ENCODE measurements around the gene HLA-DOB. TPM values are rescaled to one million over a fixed set of nuclear protein-coding genes. Genes with fewer than 3 reads are reported as not detected.

HLA-DOB gene
- total and polyA plus RNA-seq, 2 of the 13 experiments (the other 11 are each of a cell fraction or from before 2014, with no cell fraction given), result not detected

GRCh38 chr6:32838114-32838958, 21.5 kb upstream of the HLA-DOB start, which contains the start of gene TAP2 (continued):
- TF ChIP-seq, protein P1, sequence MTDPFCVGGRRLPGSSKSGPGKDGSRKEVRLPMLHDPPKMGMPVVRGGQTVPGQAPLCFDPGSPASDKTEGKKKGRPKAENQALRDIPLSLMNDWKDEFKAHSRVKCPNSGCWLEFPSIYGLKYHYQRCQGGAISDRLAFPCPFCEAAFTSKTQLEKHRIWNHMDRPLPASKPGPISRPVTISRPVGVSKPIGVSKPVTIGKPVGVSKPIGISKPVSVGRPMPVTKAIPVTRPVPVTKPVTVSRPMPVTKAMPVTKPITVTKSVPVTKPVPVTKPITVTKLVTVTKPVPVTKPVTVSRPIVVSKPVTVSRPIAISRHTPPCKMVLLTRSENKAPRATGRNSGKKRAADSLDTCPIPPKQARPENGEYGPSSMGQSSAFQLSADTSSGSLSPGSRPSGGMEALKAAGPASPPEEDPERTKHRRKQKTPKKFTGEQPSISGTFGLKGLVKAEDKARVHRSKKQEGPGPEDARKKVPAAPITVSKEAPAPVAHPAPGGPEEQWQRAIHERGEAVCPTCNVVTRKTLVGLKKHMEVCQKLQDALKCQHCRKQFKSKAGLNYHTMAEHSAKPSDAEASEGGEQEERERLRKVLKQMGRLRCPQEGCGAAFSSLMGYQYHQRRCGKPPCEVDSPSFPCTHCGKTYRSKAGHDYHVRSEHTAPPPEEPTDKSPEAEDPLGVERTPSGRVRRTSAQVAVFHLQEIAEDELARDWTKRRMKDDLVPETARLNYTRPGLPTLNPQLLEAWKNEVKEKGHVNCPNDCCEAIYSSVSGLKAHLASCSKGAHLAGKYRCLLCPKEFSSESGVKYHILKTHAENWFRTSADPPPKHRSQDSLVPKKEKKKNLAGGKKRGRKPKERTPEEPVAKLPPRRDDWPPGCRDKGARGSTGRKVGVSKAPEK (CRISPR knock-in tag; IDR thresholded peaks at IDR 0.05; ENCODE audit: borderline replicate concordance), result 0 out of 2 replicates have a peak, but pooled peaks have one; percentile 34
- TF ChIP-seq RFX5 (IDR thresholded peaks at IDR 0.05; ENCODE audit: low read depth, low read length) (peak; percentile 91), MEIS1 (CRISPR knock-in tag; IDR thresholded peaks at IDR 0.05; ENCODE audit: borderline replicate concordance) (peak; percentile 60; the same call in 1 of the 2 replicates), FOXK1 (CRISPR knock-in tag; IDR thresholded peaks at IDR 0.05; ENCODE audit: borderline replicate concordance, low read depth) (peak; percentile 64; the same call in 1 of the 2 replicates), ZNF441 (CRISPR knock-in tag; IDR thresholded peaks at IDR 0.05; ENCODE audit: borderline replicate concordance) (no peak), ZNF160 (CRISPR knock-in tag; IDR thresholded peaks at IDR 0.05) (peak; percentile 74; the same call in 1 of the 2 replicates), ZNF772 (CRISPR knock-in tag; IDR thresholded peaks at IDR 0.05) (peak; percentile 42; the same call in 1 of the 2 replicates), HES4 (CRISPR knock-in tag; IDR thresholded peaks at IDR 0.05; ENCODE audit: borderline replicate concordance) (no peak), BRCA1 (CRISPR knock-in tag; IDR thresholded peaks at IDR 0.05) (peak; percentile 89), PITX1 (CRISPR knock-in tag; IDR thresholded peaks at IDR 0.05) (peak; percentile 48; the same call in 1 of the 2 replicates), SAFB2 (CRISPR knock-in tag; IDR thresholded peaks at IDR 0.05; ENCODE audit: borderline replicate concordance, low read depth) (peak; percentile 36; the same call in 1 of the 2 replicates), ZFP91 (CRISPR knock-in tag; IDR thresholded peaks at IDR 0.05; ENCODE audit: borderline replicate concordance) (peak; percentile 87; the same call in 1 of the 2 replicates), KLF9 (CRISPR knock-in tag; IDR thresholded peaks at IDR 0.05; ENCODE audit: low read depth) (no peak), MTF2 (CRISPR knock-in tag; IDR thresholded peaks at IDR 0.05; ENCODE audit: borderline replicate concordance) (peak; percentile 82), ZFP62 (CRISPR knock-in tag; IDR thresholded peaks at IDR 0.05) (no peak), CENPX (CRISPR knock-in tag; IDR thresholded peaks at IDR 0.05) (no peak), ZNF557 (CRISPR knock-in tag; IDR thresholded peaks at IDR 0.05) (peak; percentile 93; the same call in 1 of the 2 replicates), DMAP1 (CRISPR knock-in tag; IDR thresholded peaks at IDR 0.05) (0 out of 2 replicates have a peak, but pooled peaks have one; percentile 44), TERF1 (CRISPR knock-in tag; IDR thresholded peaks at IDR 0.05) (no peak)
- TF ChIP-seq, protein P2, sequence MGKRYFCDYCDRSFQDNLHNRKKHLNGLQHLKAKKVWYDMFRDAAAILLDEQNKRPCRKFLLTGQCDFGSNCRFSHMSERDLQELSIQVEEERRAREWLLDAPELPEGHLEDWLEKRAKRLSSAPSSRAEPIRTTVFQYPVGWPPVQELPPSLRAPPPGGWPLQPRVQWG (CRISPR knock-in tag; IDR thresholded peaks at IDR 0.05; ENCODE audit: borderline replicate concordance, low read depth), result no peak
- TF ChIP-seq, protein P3, sequence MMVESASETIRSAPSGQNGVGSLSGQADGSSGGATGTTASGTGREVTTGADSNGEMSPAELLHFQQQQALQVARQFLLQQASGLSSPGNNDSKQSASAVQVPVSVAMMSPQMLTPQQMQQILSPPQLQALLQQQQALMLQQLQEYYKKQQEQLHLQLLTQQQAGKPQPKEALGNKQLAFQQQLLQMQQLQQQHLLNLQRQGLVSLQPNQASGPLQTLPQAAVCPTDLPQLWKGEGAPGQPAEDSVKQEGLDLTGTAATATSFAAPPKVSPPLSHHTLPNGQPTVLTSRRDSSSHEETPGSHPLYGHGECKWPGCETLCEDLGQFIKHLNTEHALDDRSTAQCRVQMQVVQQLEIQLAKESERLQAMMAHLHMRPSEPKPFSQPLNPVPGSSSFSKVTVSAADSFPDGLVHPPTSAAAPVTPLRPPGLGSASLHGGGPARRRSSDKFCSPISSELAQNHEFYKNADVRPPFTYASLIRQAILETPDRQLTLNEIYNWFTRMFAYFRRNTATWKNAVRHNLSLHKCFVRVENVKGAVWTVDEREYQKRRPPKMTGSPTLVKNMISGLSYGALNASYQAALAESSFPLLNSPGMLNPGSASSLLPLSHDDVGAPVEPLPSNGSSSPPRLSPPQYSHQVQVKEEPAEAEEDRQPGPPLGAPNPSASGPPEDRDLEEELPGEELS (CRISPR knock-in tag; IDR thresholded peaks at IDR 0.05), result peak; percentile 62; the same call in 1 of the 2 replicates

Data from HepG2 (cell line).